GM21515 (cell line): ENCODE results near the gene RNF157.
"Not testable (repeated sequence)": the region's sequence is repeated elsewhere in the genome, so short reads cannot be mapped to it uniquely, and the experiment has no call there.

ENCODE experiments used
- ATAC-seq: cut with Tn5 transposase; IDR thresholded peaks from one replicate; pipeline ENCODE4 v1.9.1; 2021; ENCODE audit not compliant: unreplicated experiment

The RNF157 gene

DNA sequence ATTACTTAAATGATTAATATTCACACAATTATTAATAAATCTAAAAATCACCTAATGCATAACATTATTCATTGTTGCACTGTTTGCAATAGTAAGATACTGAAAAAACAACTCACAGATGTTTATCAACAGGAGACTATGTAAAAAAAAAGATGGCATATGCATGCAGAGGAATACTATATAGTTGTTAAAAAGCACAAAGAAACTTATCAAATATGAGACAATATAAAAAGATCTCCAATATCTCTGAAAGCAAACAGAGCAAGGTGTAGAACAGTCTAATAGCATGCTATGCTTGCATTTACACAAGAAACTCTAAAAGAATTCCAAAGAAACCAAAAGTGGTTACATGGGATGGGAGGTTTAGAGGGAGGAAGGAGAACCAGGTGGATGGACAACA, 3.7 kb downstream of the RNF157 start:
- ATAC-seq: no peak

DNA sequence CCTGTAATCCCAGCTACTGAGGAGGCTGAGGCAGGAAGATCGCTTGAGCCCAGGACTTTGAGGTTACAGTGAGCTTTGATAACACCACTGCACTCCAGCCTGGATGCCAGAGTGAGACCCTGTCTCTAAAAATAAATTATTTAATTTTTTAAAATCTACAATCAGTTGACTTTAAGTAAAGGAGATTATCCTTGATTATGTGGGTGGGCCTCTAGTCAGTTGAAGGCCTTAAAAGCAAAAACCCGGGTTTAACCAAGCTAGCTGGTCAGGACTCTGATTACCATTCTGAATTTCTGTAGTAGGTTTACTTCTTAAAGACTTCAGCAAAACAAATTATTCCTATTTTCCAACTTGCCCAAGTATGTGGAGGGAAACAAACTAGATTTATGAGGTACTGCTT, 4.4 kb downstream of the RNF157 start:
- ATAC-seq: no peak

- no peak for ATAC-seq
Observed at GRCh38 chr17:76234354-76234679, 6.0 kb downstream of the RNF157 start.

- ATAC-seq: no peak
Observed at GRCh38 chr17:76233588-76234353, 6.5 kb downstream of the RNF157 start.

DNA sequence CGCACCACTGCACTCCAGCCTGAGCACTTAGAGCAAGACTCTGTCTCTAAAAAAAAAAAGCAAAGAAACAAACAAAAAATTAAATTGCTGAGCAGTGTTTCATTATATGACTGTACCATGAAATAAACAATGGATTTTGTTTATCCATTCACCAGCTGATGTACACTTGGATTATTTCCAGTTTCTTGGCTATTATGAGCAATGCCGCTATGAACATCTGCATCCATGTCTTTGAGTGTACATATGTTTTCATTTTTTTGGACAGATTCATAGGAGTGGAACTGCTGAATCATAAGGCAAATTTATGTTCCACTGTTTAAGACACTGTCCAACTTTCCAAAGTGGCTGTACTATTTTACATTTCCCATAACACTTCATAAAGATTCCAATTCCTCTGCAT, 8.0 kb downstream of the RNF157 start:
- no peak for ATAC-seq

DNA sequence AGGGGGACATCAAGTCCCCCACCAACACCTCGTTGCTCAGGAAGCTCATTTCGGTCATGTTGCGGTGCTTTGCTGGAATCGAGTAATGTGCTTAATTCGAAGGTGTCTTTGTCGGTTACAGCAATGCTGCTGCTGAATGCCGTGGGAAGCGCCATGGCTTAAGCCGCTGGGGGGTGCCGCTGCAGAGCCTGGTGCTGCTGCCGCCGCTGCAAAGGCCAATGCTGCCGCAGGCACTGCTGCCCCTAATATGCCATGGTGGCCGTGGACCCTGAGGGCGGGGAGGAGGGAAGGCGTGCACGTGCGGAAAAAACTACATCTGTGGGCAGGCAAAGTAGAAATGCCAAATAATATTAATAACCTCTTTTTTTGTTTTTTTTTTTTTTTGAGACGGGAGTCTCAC, 13.5 kb downstream of the RNF157 start:
- ATAC-seq: not testable (repeated sequence)

- not testable (repeated sequence) for ATAC-seq
Observed at GRCh38 chr17:76225373-76226086, 14.8 kb downstream of the RNF157 start.

DNA sequence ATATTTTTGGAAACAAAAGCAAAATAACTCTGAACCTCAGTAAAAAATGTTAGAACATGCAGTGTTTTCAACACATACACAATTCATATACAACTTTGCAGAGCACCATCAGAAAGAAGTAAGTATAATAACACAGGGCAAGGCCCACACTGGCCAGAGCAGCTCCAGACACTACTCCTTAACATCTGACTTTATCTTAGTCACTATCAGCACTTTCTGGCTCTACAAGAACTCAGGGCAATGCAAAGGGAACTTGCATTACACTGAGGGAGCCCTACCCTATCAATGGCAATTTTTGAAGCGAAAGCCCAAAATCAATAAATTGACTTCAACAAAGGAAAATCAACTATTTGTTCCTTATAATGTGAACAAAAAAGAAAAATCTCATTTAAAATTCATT, 16.5 kb downstream of the RNF157 start:
- no peak for ATAC-seq

DNA sequence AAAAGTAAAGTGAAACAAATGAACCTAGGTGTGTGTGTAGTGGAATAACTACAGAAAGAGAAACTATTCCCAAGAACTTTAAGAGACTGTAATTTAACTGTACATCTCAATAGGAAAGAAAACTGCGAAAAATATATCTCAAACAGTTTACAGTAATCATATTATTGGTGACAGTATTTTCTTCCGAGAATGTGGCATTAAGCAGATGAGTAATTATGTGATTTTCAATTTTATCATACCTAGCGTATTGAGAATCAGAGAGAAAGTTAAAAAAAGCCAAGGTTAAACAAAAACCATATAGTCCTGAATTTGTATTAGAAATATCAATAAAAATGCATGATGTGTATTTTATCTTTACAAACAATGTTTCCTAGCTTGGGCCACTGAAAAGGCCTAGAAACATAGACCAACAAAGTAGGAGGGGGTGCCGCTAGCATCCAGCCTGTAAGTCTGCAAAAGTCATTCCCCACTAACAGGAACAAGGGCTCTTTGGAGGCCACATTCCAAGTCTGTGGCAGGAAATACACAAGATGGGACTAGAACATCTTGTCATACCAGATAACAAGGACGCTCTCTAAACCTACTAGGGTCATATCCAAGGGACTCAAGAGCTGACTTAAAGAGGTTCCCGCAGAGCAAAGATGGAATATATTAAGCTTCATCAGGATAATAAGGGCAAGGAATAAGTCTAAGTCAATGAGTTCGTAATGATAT, 20.5 kb downstream of the RNF157 start:
- no peak for ATAC-seq

DNA sequence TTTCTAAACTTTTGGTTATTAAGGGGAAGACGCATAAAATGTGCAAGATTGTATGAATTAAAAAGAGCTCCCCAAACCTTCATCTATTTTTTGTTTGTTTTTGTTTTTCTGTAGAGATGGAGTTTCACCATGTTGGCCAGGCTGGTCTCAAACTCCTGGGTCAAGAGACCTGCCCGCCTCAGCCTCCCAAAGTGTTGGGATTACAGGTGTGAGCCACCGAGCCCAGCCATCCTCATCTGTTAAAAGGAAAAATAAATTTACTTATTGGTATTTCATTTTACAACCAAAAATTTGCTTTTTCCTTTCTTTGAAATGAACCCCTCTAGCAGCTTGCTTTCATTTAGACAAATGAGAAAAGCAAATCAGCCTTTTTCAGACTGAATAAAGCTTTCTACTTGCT, 23.2 kb downstream of the RNF157 start:
- ATAC-seq: no peak

DNA sequence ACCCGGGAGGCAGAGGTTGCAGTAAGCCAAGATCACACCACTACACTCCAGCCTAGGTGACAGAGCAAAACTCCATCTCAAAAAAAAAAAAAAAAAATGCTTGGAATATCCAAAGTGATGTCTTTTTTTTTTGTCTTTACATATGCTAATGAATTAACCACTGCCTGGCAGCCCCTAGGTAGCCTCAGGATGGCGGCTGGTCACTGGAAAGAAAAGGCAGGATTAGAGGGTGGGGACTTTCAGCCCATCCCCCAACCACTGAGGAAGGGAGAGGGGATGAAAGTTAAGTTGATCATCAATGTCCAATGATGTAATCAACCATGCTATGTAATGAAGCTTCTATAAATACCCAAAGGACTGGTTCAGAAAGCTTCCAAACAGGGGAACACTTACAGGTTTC, 26.8 kb downstream of the RNF157 start:
- ATAC-seq: no peak

GRCh38 chr17:76208120-76208519, 32.2 kb downstream of the RNF157 start:
- ATAC-seq: no peak

GRCh38 chr17:76207275-76208059, 32.8 kb downstream of the RNF157 start:
- no peak for ATAC-seq

DNA sequence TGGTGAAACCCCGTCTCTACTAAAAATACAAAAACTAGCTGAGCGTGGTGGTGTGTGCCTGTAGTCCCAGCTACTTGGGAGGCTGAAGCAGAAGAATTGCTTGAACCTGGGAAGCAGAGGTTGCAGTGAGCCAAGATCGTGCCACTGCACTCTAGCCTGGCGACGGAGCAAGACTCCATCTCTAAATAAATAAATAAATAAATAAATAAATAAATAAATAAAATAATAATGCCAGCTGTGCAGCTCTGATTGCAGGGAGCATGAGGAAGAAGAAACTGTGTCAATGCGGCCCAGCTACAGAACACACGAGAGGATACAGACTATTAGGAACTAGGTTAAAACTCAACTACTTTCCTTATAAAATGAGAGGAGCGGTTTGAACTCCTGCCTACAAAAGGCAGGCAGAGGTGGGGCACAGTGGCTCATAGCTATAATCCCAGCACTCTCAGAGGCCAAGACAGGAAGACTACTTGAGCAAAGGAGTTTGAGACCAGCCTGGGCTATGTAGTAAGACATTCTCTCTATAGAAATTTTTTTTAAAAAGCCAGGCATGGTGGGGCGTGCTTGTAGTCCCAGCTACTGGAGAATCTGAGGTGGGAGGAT, 34.6 kb downstream of the RNF157 start:
- ATAC-seq: not testable (repeated sequence)

GRCh38 chr17:76204277-76204676, 36.0 kb downstream of the RNF157 start:
- ATAC-seq: no peak

DNA sequence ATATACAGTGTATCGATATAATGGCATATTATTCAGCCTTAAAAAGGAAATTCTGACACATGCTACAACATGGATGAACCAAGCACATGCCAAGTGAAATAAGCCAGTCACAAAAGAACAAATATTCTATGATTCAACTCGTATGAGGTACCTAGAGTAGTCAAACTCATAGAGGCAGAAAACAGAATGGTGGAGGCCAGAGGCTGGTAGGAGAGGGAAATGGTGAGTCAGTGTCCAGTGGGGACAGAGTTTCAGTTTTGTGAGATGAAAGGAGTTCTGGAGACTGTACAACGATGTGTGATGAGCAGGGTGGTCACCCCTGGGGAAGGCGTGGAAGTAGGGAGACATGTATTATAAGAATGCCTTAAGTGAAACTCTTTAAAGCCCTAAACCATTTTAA, 39.9 kb downstream of the RNF157 start:
- no peak for ATAC-seq

DNA sequence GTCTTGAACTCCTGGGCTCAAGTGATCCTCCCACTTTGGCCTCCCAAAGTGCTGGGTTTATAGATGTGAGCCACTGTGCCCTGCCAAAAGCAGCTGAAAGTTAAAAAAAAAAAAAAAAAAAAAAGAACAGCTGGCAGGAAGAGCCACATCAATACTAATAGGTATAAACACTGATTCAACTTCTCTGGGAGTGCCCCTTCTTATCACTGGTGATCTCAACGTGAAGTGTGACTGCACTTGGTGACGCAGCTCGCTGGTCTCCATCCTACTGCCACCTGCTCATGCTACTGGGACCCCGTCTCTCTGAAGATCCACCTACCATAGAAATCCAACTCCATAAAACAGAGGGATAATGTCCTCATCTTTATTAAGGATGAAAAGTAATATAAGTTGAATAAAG, 40.8 kb downstream of the RNF157 start:
- no peak for ATAC-seq

- ATAC-seq: no peak
Observed at GRCh38 chr17:76198702-76199101, 41.6 kb downstream of the RNF157 start.

GRCh38 chr17:76197911-76198310, 42.4 kb downstream of the RNF157 start:
- ATAC-seq: no peak

DNA sequence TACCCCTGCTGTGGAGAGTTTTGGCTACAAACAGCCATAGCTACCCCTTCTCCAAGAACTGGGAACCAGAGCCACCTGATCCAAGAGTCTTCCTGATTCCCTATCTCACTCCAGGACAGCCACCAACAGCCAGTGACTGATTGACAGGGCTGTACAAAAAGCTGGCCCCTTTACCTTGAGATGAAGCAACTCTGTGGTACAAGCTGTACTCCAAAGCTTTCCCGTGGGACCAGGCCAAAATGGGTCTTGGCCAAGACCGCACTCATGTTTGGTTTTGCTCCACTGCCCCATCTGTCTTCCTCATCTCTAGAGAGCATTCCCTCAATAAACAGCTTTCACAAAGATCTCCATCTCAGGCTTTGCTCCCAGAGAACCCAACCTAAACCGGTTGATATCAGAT, 43.6 kb downstream of the RNF157 start:
- no peak for ATAC-seq
